GM19397 (cell line): ENCODE results near the gene ANO6.

Experiments used
- ATAC-seq: cut with Tn5 transposase; IDR thresholded peaks from one replicate; pipeline ENCODE4 v1.9.1; 2021; ENCODE audit warnings: mild to moderate bottlenecking, moderate library complexity; ENCODE audit not compliant: unreplicated experiment

Gene ANO6

GRCh38 chr12:45433441-45433868 lies 217.6 kb downstream of the ANO6 start:
- ATAC-seq = no peak

GRCh38 chr12:45434094-45434493 lies 218.2 kb downstream of the ANO6 start:
- ATAC-seq = no peak

GRCh38 chr12:45435945-45436710 lies 220.2 kb downstream of the ANO6 start:
- no peak for ATAC-seq

GRCh38 chr12:45439039-45439438 lies 223.1 kb downstream of the ANO6 start:
- ATAC-seq = no peak

- ATAC-seq = no peak
Measured at GRCh38 chr12:45446013-45446412, 230.1 kb downstream of the ANO6 start.

GRCh38 chr12:45458238-45458637 lies 242.3 kb downstream of the ANO6 start:
- ATAC-seq = no peak

GRCh38 chr12:45458854-45459807 lies 243.2 kb downstream of the ANO6 start:
- ATAC-seq = no peak

GRCh38 chr12:45462506-45462905 lies 246.6 kb downstream of the ANO6 start:
- ATAC-seq = no peak

GRCh38 chr12:45464699-45465098 lies 248.8 kb downstream of the ANO6 start:
- no peak for ATAC-seq

- no peak for ATAC-seq
Measured at GRCh38 chr12:45468751-45469615, 253.1 kb downstream of the ANO6 start.

- no peak for ATAC-seq
Measured at GRCh38 chr12:45469902-45470301, 254.0 kb downstream of the ANO6 start.

- ATAC-seq = no peak
Measured at GRCh38 chr12:45473636-45474035, 257.7 kb downstream of the ANO6 start.

- no peak for ATAC-seq
Measured at GRCh38 chr12:45475594-45475993, 259.7 kb downstream of the ANO6 start.

- no peak for ATAC-seq
Measured at GRCh38 chr12:45477526-45477925, 261.6 kb downstream of the ANO6 start.

- ATAC-seq = no peak
Measured at GRCh38 chr12:45478931-45479330, 263.0 kb downstream of the ANO6 start.

GRCh38 chr12:45481746-45482145 lies 265.9 kb downstream of the ANO6 start:
- ATAC-seq = no peak

GRCh38 chr12:45483571-45483970 lies 267.7 kb downstream of the ANO6 start:
- no peak for ATAC-seq
